Natural killer cell (primary cell): ENCODE results near the gene PARVA. TPM values are rescaled to one million over a fixed set of nuclear protein-coding genes. Genes with fewer than 3 reads are reported as not detected.

Experiments
- ATAC-seq, 3 donors: fragments of 150-1000 bp in 2 of 3; fragments of 200-7000 bp in 1 of 3; cut with Tn5 transposase; 1 replicate in 1 of 3; 2 replicates in 2 of 3; pipeline ENCODE4 v1.10.0; 2021; ENCODE audit warnings: mild to moderate bottlenecking in 2 of 3, moderate library complexity in 2 of 3
- DNase-seq, 2 donors: peaks; one replicate each; pipeline versions ENCODE4 v3.0.0 to v3.0.0-alpha.2; 2013 to 2021; ENCODE audit warnings: mixed read lengths in 1 of 2
- H3K27ac ChIP-seq: one replicate; pipeline ENCODE4 v1.5.1; 2013; ENCODE audit warnings: mild to moderate bottlenecking, low read length
- H3K27me3 ChIP-seq: one replicate; pipeline ENCODE4 v1.6.1; 2013; ENCODE audit warnings: low read length; ENCODE audit not compliant: control insufficient read depth, insufficient read depth
- H3K36me3 ChIP-seq: one replicate; pipeline ENCODE4 v1.6.1; 2013; ENCODE audit warnings: low read length; ENCODE audit not compliant: control insufficient read depth, insufficient read depth
- H3K4me1 ChIP-seq: one replicate; pipeline ENCODE4 v1.6.1; 2013; ENCODE audit warnings: low read length; ENCODE audit not compliant: control insufficient read depth, insufficient read depth
- H3K4me3 ChIP-seq: one replicate; pipeline ENCODE4 v1.5.1; 2013; ENCODE audit warnings: low read length
- H3K9me3 ChIP-seq: one replicate; pipeline ENCODE4 v1.6.1; 2013; ENCODE audit warnings: low read length; ENCODE audit not compliant: control insufficient read depth, insufficient read depth
- H3K27ac Mint-ChIP-seq, 2 donors: one replicate each; pipeline ENCODE4 v1.8.0; 2022; ENCODE audit warnings: mild to moderate bottlenecking in 2 of 2, mixed read lengths in 2 of 2, moderate library complexity in 1 of 2
- H3K27me3 Mint-ChIP-seq, 2 donors: one replicate each; pipeline ENCODE4 v1.8.0; 2022; ENCODE audit warnings: low read depth in 2 of 2, mixed read lengths in 2 of 2
- H3K36me3 Mint-ChIP-seq: one replicate; pipeline ENCODE4 v1.8.0; 2022; ENCODE audit warnings: mixed read lengths
- H3K4me1 Mint-ChIP-seq, 2 donors: one replicate each; pipeline ENCODE4 v1.8.0; 2022; ENCODE audit warnings: mixed read lengths in 2 of 2
- H3K4me3 Mint-ChIP-seq: one replicate; pipeline ENCODE4 v1.8.0; 2022; ENCODE audit warnings: mild to moderate bottlenecking, moderate library complexity, mixed read lengths
- H3K9me3 Mint-ChIP-seq, 2 donors: one replicate each; pipeline ENCODE4 v1.8.0; 2022; ENCODE audit warnings: mixed read lengths in 2 of 2
- CTCF ChIP-seq: fragments of 200-600 bp; IDR thresholded peaks from one replicate; pipeline ENCODE4 v1.8.0; 2022; ENCODE audit warnings: antibody characterized with exemption
- WGBS: methylation state at CpG from one replicate; pipeline ENCODE4 v1.1.7; 2013; ENCODE audit warnings: missing lambda C conversion rate; ENCODE audit not compliant: insufficient coverage; 5-methylcytosine and 5-hydroxymethylcytosine counted together
- intact Hi-C: fragments of 100-400 bp; cut with micrococcal nuclease; formaldehyde crosslinking; loops from one replicate; pipeline ENCODE4 v1.14.2; 2022
- total RNA-seq, 4 donors: library from RNA; stranded (reverse); fragments of 120-200 nt in 1 of 4; gene quantifications; one replicate each; pipeline versions ENCODE4 v1.2.3 to v1.2.4, GENCODE V29; 2013 to 2022

Gene PARVA
- total RNA-seq, 3 donors from 2014 or later (not counting 1 experiment from before 2014, with no cell fraction given), result 0.07 to 1.0 TPM; not detected in 1

DNA sequence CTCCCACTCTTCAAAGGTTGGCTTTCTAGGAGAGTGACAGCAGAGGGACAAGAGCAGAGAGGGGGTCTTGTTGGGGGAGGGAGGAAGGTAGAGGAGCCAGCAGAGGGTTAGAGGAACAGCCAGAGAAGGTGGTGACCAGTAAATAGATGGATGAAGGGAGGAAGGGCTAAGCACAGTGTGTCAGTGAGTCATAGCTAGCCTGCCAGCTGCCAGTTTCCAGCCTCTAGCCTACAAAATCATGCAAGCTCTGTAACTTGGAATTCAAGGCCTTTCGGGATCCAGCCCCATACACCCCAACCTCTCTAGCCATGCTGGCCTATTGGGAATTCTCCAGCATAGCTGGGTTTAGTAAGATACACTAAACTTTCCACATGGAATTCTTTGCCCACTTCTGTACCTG is 149.4 kb downstream of the PARVA start:
- H3K27me3 Mint-ChIP-seq, result peaks cover 0 to 3% of the 10 kb centered on the region in 2 donors
- no peaks in the 10 kb centered on the region for H3K9me3 Mint-ChIP-seq
- no peak for TF ChIP-seq CTCF
- Histone ChIP-seq H3K27me3 (no peaks in the 10 kb centered on the region), H3K27ac (no peak overlapping the region), H3K4me3 (no peak overlapping the region), H3K36me3 (no peaks in the 10 kb centered on the region), H3K4me1 (no peaks in the 10 kb centered on the region), H3K9me3 (no peaks in the 10 kb centered on the region)
- ATAC-seq (no peak), DNase-seq (no peak)
- intact Hi-C loops, result no loop called here
- 100% methylated on average over 1 of the region's 1 CpG for WGBS
- H3K4me1 Mint-ChIP-seq, result no peaks in the 10 kb centered on the region
- H3K27ac Mint-ChIP-seq, result no peak overlapping the region
- no peak overlapping the region for H3K4me3 Mint-ChIP-seq
- no peaks in the 10 kb centered on the region for H3K36me3 Mint-ChIP-seq

- no peak for DNase-seq
- Mint-ChIP-seq H3K36me3 (no peaks in the 10 kb centered on the region), H3K4me3 (no peak overlapping the region), H3K27me3 (peaks cover 0 to 6% of the 10 kb centered on the region in 2 donors), H3K9me3 (no peaks in the 10 kb centered on the region), H3K4me1 (no peaks in the 10 kb centered on the region), H3K27ac (no peak overlapping the region)
- intact Hi-C loops, result no loop called here
- Histone ChIP-seq H3K4me3 (no peak overlapping the region), H3K4me1 (no peaks in the 10 kb centered on the region), H3K27me3 (no peaks in the 10 kb centered on the region), H3K9me3 (no peaks in the 10 kb centered on the region), H3K27ac (no peak overlapping the region), H3K36me3 (no peaks in the 10 kb centered on the region)
- ATAC-seq, result no peak
- 69% methylated on average over 2 of the region's 2 CpGs for WGBS
- no peak for TF ChIP-seq CTCF
Measured at GRCh38 chr11:12528487-12528886, 151.1 kb downstream of the PARVA start.

DNA sequence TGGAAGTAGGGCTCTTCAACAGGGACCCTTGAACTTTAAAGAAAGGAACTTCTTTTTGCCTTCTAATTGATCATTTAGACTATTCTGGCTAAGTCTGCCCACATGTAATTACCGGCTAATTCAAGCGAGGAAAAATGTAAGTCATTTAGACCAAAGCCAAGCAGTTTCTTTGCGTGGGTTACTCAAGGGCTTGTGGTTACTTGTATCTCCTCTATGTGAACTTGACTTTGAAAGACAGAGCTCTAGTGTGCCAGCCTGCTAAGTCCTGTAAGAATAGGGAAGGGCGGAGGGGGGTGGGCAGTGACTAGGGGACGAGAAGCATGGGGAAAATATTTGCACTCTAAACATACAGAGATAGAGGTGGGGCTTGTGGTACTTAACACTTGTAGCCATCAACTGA is 151.7 kb downstream of the PARVA start:
- Histone ChIP-seq H3K27ac (no peak overlapping the region), H3K4me1 (no peaks in the 10 kb centered on the region), H3K9me3 (no peaks in the 10 kb centered on the region), H3K27me3 (no peaks in the 10 kb centered on the region), H3K36me3 (no peaks in the 10 kb centered on the region), H3K4me3 (no peak overlapping the region)
- no peak for DNase-seq
- H3K9me3 Mint-ChIP-seq, result no peaks in the 10 kb centered on the region
- no peak overlapping the region for H3K4me3 Mint-ChIP-seq
- TF ChIP-seq CTCF, result no peak
- no peaks in the 10 kb centered on the region for H3K4me1 Mint-ChIP-seq
- intact Hi-C loops, result no loop called here
- H3K27me3 Mint-ChIP-seq, result peaks cover 0 to 6% of the 10 kb centered on the region in 2 donors
- no peak overlapping the region for H3K27ac Mint-ChIP-seq
- ATAC-seq, result no peak
- WGBS, result 88% methylated on average over 5 of the region's 5 CpGs
- H3K36me3 Mint-ChIP-seq, result no peaks in the 10 kb centered on the region

- Mint-ChIP-seq H3K27me3 (peaks cover 0 to 3% of the 10 kb centered on the region in 2 donors), H3K36me3 (no peaks in the 10 kb centered on the region), H3K4me3 (no peak overlapping the region), H3K9me3 (no peaks in the 10 kb centered on the region), H3K4me1 (no peaks in the 10 kb centered on the region), H3K27ac (no peak overlapping the region)
- DNase-seq, result no peak
- Histone ChIP-seq H3K9me3 (no peaks in the 10 kb centered on the region), H3K27ac (no peak overlapping the region), H3K27me3 (no peaks in the 10 kb centered on the region), H3K4me3 (no peak overlapping the region), H3K36me3 (no peaks in the 10 kb centered on the region), H3K4me1 (no peaks in the 10 kb centered on the region)
- intact Hi-C loops, result no loop called here
- ATAC-seq, result no peak
- no peak for TF ChIP-seq CTCF
Measured at GRCh38 chr11:12529793-12530192, 152.4 kb downstream of the PARVA start.
